ENCODE data around the gene HSD17B2. TPM values are rescaled to one million over a fixed set of nuclear protein-coding genes. Genes with fewer than 3 reads are reported as not detected.

The HSD17B2 gene
- total RNA-seq, 1 experiment from 2014 or later: not detected

DNA sequence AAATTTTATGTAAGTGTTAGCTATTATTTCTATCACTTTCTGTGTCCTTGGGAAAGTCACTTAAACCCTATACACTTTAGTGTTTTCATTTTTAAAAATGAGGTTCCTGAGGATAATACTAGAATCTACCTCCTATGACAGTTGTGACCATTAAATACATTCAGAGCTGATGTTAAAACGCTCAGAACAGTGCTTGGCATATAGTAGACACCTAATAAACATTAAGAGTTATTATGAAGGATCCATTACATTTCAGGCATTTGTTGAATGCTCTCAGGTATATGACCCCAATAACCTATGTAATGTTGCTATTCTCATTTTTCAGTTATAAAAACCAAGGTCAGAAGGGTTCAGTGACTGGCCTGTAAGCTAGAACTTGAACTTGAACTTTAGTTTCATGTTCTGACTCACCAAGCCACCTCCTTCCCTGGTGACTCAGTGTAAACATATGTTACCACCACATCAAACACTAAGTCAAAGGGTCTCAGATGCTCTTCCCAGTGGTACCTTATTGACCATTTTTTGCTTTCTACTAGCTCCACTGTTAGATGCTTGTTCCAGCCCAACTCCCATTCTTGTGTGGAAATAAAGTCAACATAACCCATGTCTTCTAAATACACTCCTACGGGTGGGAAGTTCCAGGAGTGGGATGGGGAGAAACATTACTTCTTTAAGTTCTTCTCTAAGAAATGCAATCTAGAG, 47.6 kb downstream of the HSD17B2 start:
- H3K27me3 ChIP-seq (ENCODE audit: insufficient read depth, low read length): peaks cover 91% of the 10 kb centered on the region
- DNase-seq (ENCODE audit: low read depth, low spot score) (peak; percentile 13), ATAC-seq (peak; percentile 66)
- no peaks in the 10 kb centered on the region for H3K36me3 ChIP-seq (ENCODE audit: control insufficient read depth in 1 of 2, insufficient read depth in 2 of 2, low read length in 2 of 2)
- ChIA-PET RAD21 (ENCODE audit: low non-redundant PET in 1 of 2, low total read pairs in 2 of 2, uncharacterized antibody in 2 of 2, unreplicated experiment in 2 of 2) (interaction anchor here in 1 of 2 experiments (0.8 kb wide), 1 partner anchor 148 kb away, joined by 3 read pairs; no protein-coding TSS in a partner anchor), CTCF (interaction anchor here (1.8 kb wide), 1 partner anchor 21 kb away, joined by 6 read pairs; no protein-coding TSS in a partner anchor), POLR2A (no interaction called here)
- no peaks in the 10 kb centered on the region for H3K79me2 ChIP-seq (ENCODE audit: insufficient read depth, low read length)
- H3K9me3 ChIP-seq (ENCODE audit: control insufficient read depth in 1 of 2, insufficient read depth in 1 of 2, low read depth in 1 of 2, low read length in 2 of 2): peaks cover 0 to 6% of the 10 kb centered on the region in 2 experiments; a peak in 2 of 4 replicates
- H3K9me2 ChIP-seq (ENCODE audit: insufficient read depth): no peaks in the 10 kb centered on the region
- no peak overlapping the region for H2AFZ ChIP-seq (ENCODE audit: low read depth, low read length, poor library complexity, severe bottlenecking)
- no peak overlapping the region for H3K4me2 ChIP-seq (ENCODE audit: low read length)
- H4K20me1 ChIP-seq (ENCODE audit: insufficient read depth): no peaks in the 10 kb centered on the region
- peaks cover 0 to 8% of the 10 kb centered on the region in 2 experiments; a peak in 2 of 4 replicates for H3K4me1 ChIP-seq (ENCODE audit: control insufficient read depth in 1 of 2, insufficient read depth in 2 of 2, low read length in 2 of 2)
- H3K27ac ChIP-seq (ENCODE audit: low read depth, low read length): no peak overlapping the region
- no peak overlapping the region for H3K4me3 ChIP-seq (replicated peaks in 1 of 2; ENCODE audit: low read depth in 1 of 2, low read length in 2 of 2)
- no peak overlapping the region for H3K9ac ChIP-seq (ENCODE audit: low read length)
- no TSS peak for BruUV-seq (replicated peaks)
- intact Hi-C loops (cut with micrococcal nuclease): no loop called here
- TF ChIP-seq CEBPB (IDR thresholded peaks at IDR 0.05; ENCODE audit: low read depth) (peak; percentile 35; the same call in 1 of the 2 replicates), ELF1 (IDR thresholded peaks at IDR 0.05; ENCODE audit: borderline replicate concordance, low read depth) (no peak), SRF (IDR thresholded peaks at IDR 0.05; ENCODE audit: low read depth) (peak; percentile 53), EZH2phosphoT487 (IDR thresholded peaks at IDR 0.05; ENCODE audit: borderline replicate concordance) (no peak), TCF7L2 (IDR thresholded peaks at IDR 0.05; ENCODE audit: borderline replicate concordance, extremely low read depth, insufficient read depth, insufficient read length) (peak; percentile 84), SIN3A (IDR thresholded peaks at IDR 0.05; ENCODE audit: low read depth) (no peak; the same call in 1 of the 2 replicates), CBX3 (IDR thresholded peaks at IDR 0.05; ENCODE audit: low read depth) (0 out of 2 replicates have a peak, but pooled peaks have one; percentile 28), ZFX (IDR thresholded peaks at IDR 0.05) (no peak), RAD21 (IDR thresholded peaks at IDR 0.05; ENCODE audit: low read depth) (no peak), EGR1 (IDR thresholded peaks at IDR 0.05; ENCODE audit: low read depth) (no peak), JUND (IDR thresholded peaks at IDR 0.05) (peak; percentile 85), POLR2A (IDR thresholded peaks at IDR 0.05; ENCODE audit: borderline replicate concordance, extremely low read depth, insufficient read depth, insufficient read length) (no peak), EZH2 (IDR thresholded peaks at IDR 0.05) (no peak), POLR2AphosphoS5 (IDR thresholded peaks at IDR 0.05; ENCODE audit: low read depth, low read length) (no peak), FOSL1 (IDR thresholded peaks at IDR 0.05; ENCODE audit: low read depth) (peak; percentile 79), SP1 (IDR thresholded peaks at IDR 0.05; ENCODE audit: low read depth) (peak; percentile 49; the same call in 1 of the 2 replicates)
- TF ChIP-seq, protein P1, sequence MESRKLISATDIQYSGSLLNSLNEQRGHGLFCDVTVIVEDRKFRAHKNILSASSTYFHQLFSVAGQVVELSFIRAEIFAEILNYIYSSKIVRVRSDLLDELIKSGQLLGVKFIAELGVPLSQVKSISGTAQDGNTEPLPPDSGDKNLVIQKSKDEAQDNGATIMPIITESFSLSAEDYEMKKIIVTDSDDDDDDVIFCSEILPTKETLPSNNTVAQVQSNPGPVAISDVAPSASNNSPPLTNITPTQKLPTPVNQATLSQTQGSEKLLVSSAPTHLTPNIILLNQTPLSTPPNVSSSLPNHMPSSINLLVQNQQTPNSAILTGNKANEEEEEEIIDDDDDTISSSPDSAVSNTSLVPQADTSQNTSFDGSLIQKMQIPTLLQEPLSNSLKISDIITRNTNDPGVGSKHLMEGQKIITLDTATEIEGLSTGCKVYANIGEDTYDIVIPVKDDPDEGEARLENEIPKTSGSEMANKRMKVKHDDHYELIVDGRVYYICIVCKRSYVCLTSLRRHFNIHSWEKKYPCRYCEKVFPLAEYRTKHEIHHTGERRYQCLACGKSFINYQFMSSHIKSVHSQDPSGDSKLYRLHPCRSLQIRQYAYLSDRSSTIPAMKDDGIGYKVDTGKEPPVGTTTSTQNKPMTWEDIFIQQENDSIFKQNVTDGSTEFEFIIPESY (IDR thresholded peaks at IDR 0.05; ENCODE audit: extremely low read depth, insufficient replicate concordance, low read length): no peak
- TF ChIP-seq, protein P2, sequence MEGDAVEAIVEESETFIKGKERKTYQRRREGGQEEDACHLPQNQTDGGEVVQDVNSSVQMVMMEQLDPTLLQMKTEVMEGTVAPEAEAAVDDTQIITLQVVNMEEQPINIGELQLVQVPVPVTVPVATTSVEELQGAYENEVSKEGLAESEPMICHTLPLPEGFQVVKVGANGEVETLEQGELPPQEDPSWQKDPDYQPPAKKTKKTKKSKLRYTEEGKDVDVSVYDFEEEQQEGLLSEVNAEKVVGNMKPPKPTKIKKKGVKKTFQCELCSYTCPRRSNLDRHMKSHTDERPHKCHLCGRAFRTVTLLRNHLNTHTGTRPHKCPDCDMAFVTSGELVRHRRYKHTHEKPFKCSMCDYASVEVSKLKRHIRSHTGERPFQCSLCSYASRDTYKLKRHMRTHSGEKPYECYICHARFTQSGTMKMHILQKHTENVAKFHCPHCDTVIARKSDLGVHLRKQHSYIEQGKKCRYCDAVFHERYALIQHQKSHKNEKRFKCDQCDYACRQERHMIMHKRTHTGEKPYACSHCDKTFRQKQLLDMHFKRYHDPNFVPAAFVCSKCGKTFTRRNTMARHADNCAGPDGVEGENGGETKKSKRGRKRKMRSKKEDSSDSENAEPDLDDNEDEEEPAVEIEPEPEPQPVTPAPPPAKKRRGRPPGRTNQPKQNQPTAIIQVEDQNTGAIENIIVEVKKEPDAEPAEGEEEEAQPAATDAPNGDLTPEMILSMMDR (IDR thresholded peaks at IDR 0.05 in 2 of 3, conservative IDR thresholded peaks at IDR 0.05 in 1 of 3; ENCODE audit: borderline replicate concordance in 1 of 3, insufficient read depth in 1 of 3, low read depth in 2 of 3, low read length in 2 of 3): no peak
- TF ChIP-seq, protein P3, sequence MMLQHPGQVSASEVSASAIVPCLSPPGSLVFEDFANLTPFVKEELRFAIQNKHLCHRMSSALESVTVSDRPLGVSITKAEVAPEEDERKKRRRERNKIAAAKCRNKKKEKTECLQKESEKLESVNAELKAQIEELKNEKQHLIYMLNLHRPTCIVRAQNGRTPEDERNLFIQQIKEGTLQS (IDR thresholded peaks at IDR 0.05): no peak
- TF ChIP-seq, protein P4, sequence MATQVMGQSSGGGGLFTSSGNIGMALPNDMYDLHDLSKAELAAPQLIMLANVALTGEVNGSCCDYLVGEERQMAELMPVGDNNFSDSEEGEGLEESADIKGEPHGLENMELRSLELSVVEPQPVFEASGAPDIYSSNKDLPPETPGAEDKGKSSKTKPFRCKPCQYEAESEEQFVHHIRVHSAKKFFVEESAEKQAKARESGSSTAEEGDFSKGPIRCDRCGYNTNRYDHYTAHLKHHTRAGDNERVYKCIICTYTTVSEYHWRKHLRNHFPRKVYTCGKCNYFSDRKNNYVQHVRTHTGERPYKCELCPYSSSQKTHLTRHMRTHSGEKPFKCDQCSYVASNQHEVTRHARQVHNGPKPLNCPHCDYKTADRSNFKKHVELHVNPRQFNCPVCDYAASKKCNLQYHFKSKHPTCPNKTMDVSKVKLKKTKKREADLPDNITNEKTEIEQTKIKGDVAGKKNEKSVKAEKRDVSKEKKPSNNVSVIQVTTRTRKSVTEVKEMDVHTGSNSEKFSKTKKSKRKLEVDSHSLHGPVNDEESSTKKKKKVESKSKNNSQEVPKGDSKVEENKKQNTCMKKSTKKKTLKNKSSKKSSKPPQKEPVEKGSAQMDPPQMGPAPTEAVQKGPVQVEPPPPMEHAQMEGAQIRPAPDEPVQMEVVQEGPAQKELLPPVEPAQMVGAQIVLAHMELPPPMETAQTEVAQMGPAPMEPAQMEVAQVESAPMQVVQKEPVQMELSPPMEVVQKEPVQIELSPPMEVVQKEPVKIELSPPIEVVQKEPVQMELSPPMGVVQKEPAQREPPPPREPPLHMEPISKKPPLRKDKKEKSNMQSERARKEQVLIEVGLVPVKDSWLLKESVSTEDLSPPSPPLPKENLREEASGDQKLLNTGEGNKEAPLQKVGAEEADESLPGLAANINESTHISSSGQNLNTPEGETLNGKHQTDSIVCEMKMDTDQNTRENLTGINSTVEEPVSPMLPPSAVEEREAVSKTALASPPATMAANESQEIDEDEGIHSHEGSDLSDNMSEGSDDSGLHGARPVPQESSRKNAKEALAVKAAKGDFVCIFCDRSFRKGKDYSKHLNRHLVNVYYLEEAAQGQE (IDR thresholded peaks at IDR 0.05; ENCODE audit: low read depth): no peak
